ENCODE data around the gene LETMD1.

LETMD1 gene

GRCh38 chr12:51085757-51086156 is 37.6 kb downstream of the LETMD1 start:
- peaks cover 0 to under 1% of the 10 kb centered on the region in 2 experiments; a peak in 2 of 3 replicates for H3K36me3 ChIP-seq (ENCODE audit: control insufficient read depth in 2 of 2, insufficient read depth in 1 of 2, low read length in 2 of 2)
- H3K27ac ChIP-seq (ENCODE audit: extremely low read depth, low read depth, low read length): no peak overlapping the region
- H3K4me1 ChIP-seq (ENCODE audit: control insufficient read depth, insufficient read depth, low read length): no peaks in the 10 kb centered on the region
- no peak overlapping the region for H3K4me3 ChIP-seq (ENCODE audit: low read depth, low read length)
- ChIA-PET POLR2A (no interaction called here), CTCF (interaction anchor here (1.2 kb wide), 1 partner anchor 153 kb away, joined by 3 read pairs; the partner anchor contains the start of gene DAZAP2)
- H3K9me3 ChIP-seq (ENCODE audit: control insufficient read depth, insufficient read depth, low read depth, low read length): no peaks in the 10 kb centered on the region
- TF ChIP-seq ZNF768 (tag by site-specific recombination; IDR thresholded peaks at IDR 0.05) (no peak), ZNF398 (tag by site-specific recombination; IDR thresholded peaks at IDR 0.05) (no peak), BCL11A (tag by site-specific recombination; IDR thresholded peaks at IDR 0.05; ENCODE audit: low read depth) (no peak), ZNF423 (tag by site-specific recombination; IDR thresholded peaks at IDR 0.05) (no peak), ZNF341 (tag by site-specific recombination; IDR thresholded peaks at IDR 0.05; ENCODE audit: low read depth) (no peak), ZBTB44 (tag by site-specific recombination; IDR thresholded peaks at IDR 0.05) (no peak), ZNF433 (tag by site-specific recombination; IDR thresholded peaks at IDR 0.05; ENCODE audit: low read depth) (no peak), ZFP3 (tag by site-specific recombination; IDR thresholded peaks at IDR 0.05; ENCODE audit: low read depth) (no peak), ZNF311 (tag by site-specific recombination; IDR thresholded peaks at IDR 0.05; ENCODE audit: borderline replicate concordance) (no peak), ZNF366 (tag by site-specific recombination; conservative IDR thresholded peaks at IDR 0.05) (no peak), ZNF530 (tag by site-specific recombination; IDR thresholded peaks at IDR 0.05; ENCODE audit: low read depth) (no peak), MZF1 (tag by site-specific recombination; IDR thresholded peaks at IDR 0.05; ENCODE audit: borderline replicate concordance) (no peak), ZNF654 (tag by site-specific recombination; IDR thresholded peaks at IDR 0.05; ENCODE audit: low read depth) (no peak), ZNF596 (tag by site-specific recombination; IDR thresholded peaks at IDR 0.05) (no peak), ZNF473 (tag by site-specific recombination; IDR thresholded peaks at IDR 0.05) (no peak), ZNF571 (tag by site-specific recombination; IDR thresholded peaks at IDR 0.05) (no peak)

GRCh38 chr12:51086933-51087332 is 38.8 kb downstream of the LETMD1 start:
- Histone ChIP-seq H3K4me3 (ENCODE audit: low read depth, low read length) (no peak overlapping the region), H3K9me3 (ENCODE audit: control insufficient read depth, insufficient read depth, low read depth, low read length) (no peaks in the 10 kb centered on the region), H3K36me3 (ENCODE audit: control insufficient read depth in 2 of 2, insufficient read depth in 1 of 2, low read length in 2 of 2) (peaks cover 8 to 11% of the 10 kb centered on the region in 2 experiments; a peak in 2 of 3 replicates), H3K27ac (ENCODE audit: extremely low read depth, low read depth, low read length) (no peak overlapping the region), H3K4me1 (ENCODE audit: control insufficient read depth, insufficient read depth, low read length) (no peaks in the 10 kb centered on the region)
- ChIA-PET POLR2A (no interaction called here), CTCF (interaction anchor here (0.7 kb wide), 1 partner anchor 136 kb away, joined by 3 read pairs; no protein-coding TSS in a partner anchor)
- TF ChIP-seq HOXA7 (CRISPR knock-in tag; IDR thresholded peaks at IDR 0.05; ENCODE audit: borderline replicate concordance): no peak
- TF ChIP-seq ZNF521 (tag by site-specific recombination; IDR thresholded peaks at IDR 0.05): no peak
- TF ChIP-seq ZNF174 (tag by site-specific recombination; IDR thresholded peaks at IDR 0.05): no peak
- TF ChIP-seq ZNF391 (tag by site-specific recombination; IDR thresholded peaks at IDR 0.05; ENCODE audit: borderline replicate concordance, low read depth): no peak

- peaks cover 8 to 19% of the 10 kb centered on the region in 2 experiments; a peak in 2 of 3 replicates for H3K36me3 ChIP-seq (ENCODE audit: control insufficient read depth in 2 of 2, insufficient read depth in 1 of 2, low read length in 2 of 2)
- CTCF ChIA-PET: no interaction called here
- no peaks in the 10 kb centered on the region for H3K9me3 ChIP-seq (ENCODE audit: control insufficient read depth, insufficient read depth, low read depth, low read length)
- no peak overlapping the region for H3K4me3 ChIP-seq (ENCODE audit: low read depth, low read length)
- POLR2A ChIA-PET: no interaction called here
- no peak overlapping the region for H3K27ac ChIP-seq (ENCODE audit: extremely low read depth, low read depth, low read length)
- no peaks in the 10 kb centered on the region for H3K4me1 ChIP-seq (ENCODE audit: control insufficient read depth, insufficient read depth, low read length)
- TF ChIP-seq ZNF704 (tag by site-specific recombination; IDR thresholded peaks at IDR 0.05): no peak
- TF ChIP-seq ZNF555 (tag by site-specific recombination; conservative IDR thresholded peaks at IDR 0.05): no peak
- TF ChIP-seq ZNF518A (tag by site-specific recombination; conservative IDR thresholded peaks at IDR 0.05; ENCODE audit: low read depth): no peak
- TF ChIP-seq ZNF302 (tag by site-specific recombination; IDR thresholded peaks at IDR 0.05; ENCODE audit: low read depth): no peak
Observed at GRCh38 chr12:51087818-51088217, 39.7 kb downstream of the LETMD1 start.

Data from HEK293 (cell line).